ENCODE results near the gene GPR142.
"Not testable (repeated sequence)": the region's sequence is repeated elsewhere in the genome, so short reads cannot be mapped to it uniquely, and the experiment has no call there.

The GPR142 gene

GRCh38 chr17:74393346-74393942, 26.1 kb downstream of the GPR142 start:
- DNase-seq (ENCODE audit: low read depth), result no peak

- no peak for DNase-seq (ENCODE audit: low read depth)
These were observed 27.1 kb downstream of the GPR142 start for GRCh38 chr17:74394275-74394950.

- no peak for DNase-seq (ENCODE audit: low read depth)
These were observed 27.7 kb downstream of the GPR142 start for GRCh38 chr17:74394977-74395376.

- no peak for DNase-seq (ENCODE audit: low read depth)
These were observed 29.3 kb downstream of the GPR142 start for GRCh38 chr17:74396567-74396966.

- DNase-seq (ENCODE audit: low read depth), result no peak
These were observed 34.7 kb downstream of the GPR142 start for GRCh38 chr17:74402048-74402447.

- no peak for DNase-seq (ENCODE audit: low read depth)
These were observed 36.3 kb downstream of the GPR142 start for GRCh38 chr17:74403512-74404137.

GRCh38 chr17:74404218-74404617, 36.9 kb downstream of the GPR142 start:
- no peak for DNase-seq (ENCODE audit: low read depth)

GRCh38 chr17:74404789-74405188, 37.5 kb downstream of the GPR142 start:
- DNase-seq (ENCODE audit: low read depth), result no peak

GRCh38 chr17:74405311-74405710, 38.0 kb downstream of the GPR142 start:
- DNase-seq (ENCODE audit: low read depth), result not testable (repeated sequence)

- DNase-seq (ENCODE audit: low read depth), result no peak
These were observed 40.1 kb downstream of the GPR142 start for GRCh38 chr17:74407384-74407783.

- no peak for DNase-seq (ENCODE audit: low read depth)
These were observed 41.0 kb downstream of the GPR142 start for GRCh38 chr17:74408262-74408661.

- no peak for DNase-seq (ENCODE audit: low read depth)
These were observed 41.5 kb downstream of the GPR142 start for GRCh38 chr17:74408815-74409214.

- no peak for DNase-seq (ENCODE audit: low read depth)
These were observed 42.7 kb downstream of the GPR142 start for GRCh38 chr17:74410001-74410443.

GRCh38 chr17:74412581-74412980, 45.3 kb downstream of the GPR142 start:
- DNase-seq (ENCODE audit: low read depth), result no peak

GRCh38 chr17:74413491-74413890, 46.2 kb downstream of the GPR142 start:
- no peak for DNase-seq (ENCODE audit: low read depth)

GRCh38 chr17:74414510-74414909, 47.2 kb downstream of the GPR142 start:
- no peak for DNase-seq (ENCODE audit: low read depth)

- DNase-seq (ENCODE audit: low read depth), result no peak
These were observed 48.5 kb downstream of the GPR142 start for GRCh38 chr17:74415608-74416396.

- DNase-seq (ENCODE audit: low read depth), result no peak
These were observed 50.1 kb downstream of the GPR142 start for GRCh38 chr17:74417178-74418045.

- no peak for DNase-seq (ENCODE audit: low read depth)
These were observed 52.7 kb downstream of the GPR142 start for GRCh38 chr17:74419928-74420411.
